SK-N-SH treated with all-trans-retinoic acid at 6 μM for 48 hours (cell line): ENCODE measurements around the gene HK2.
A peak's percentile ranks its signal among the peaks of the same experiment; 100 is the strongest.

Experiments used
- ATAC-seq: fragments of 200-7000 bp; cut with Tn5 transposase; 3 replicates; pipeline ENCODE4 v1.9.1; 2020; ENCODE audit warnings: mild to moderate bottlenecking, moderate library complexity
- ARNTL ChIP-seq: fragments of 450-650 bp; formaldehyde crosslinking; IDR thresholded peaks from 2 replicates; pipeline ENCODE4 v1.5.0; 2020; ENCODE audit warnings: low read depth, mild to moderate bottlenecking, moderate library complexity, borderline replicate concordance
- BACH2 ChIP-seq: fragments of 250-450 bp; sonication (Bioruptor Pico); IDR thresholded peaks from 2 replicates; pipeline ENCODE4 v1.9.0; 2021; ENCODE audit warnings: mild to moderate bottlenecking, borderline replicate concordance
- CSDC2 ChIP-seq: fragments of 250-450 bp; sonication (Bioruptor Pico); IDR thresholded peaks from 2 replicates; pipeline ENCODE4 v1.5.0; 2020; ENCODE audit warnings: mild to moderate bottlenecking, moderate library complexity
- ESRRG ChIP-seq: fragments of 250-450 bp; sonication (Bioruptor Pico); IDR thresholded peaks from 2 replicates; pipeline ENCODE4 v1.6.1; 2021; ENCODE audit warnings: mild to moderate bottlenecking
- GLIS3 ChIP-seq: fragments of 250-450 bp; sonication (Bioruptor Pico); IDR thresholded peaks from 2 replicates; pipeline ENCODE4 v1.5.0; 2020; ENCODE audit warnings: mild to moderate bottlenecking, moderate library complexity
- ISL1 ChIP-seq: fragments of 250-450 bp; sonication (Bioruptor Pico); IDR thresholded peaks from 2 replicates; pipeline ENCODE4 v2.1.2; 2022; ENCODE audit warnings: mild to moderate bottlenecking, moderate library complexity
- OSR1 ChIP-seq: fragments of 250-450 bp; sonication (Bioruptor Pico); IDR thresholded peaks from 2 replicates; pipeline ENCODE4 v1.8.0; 2022; ENCODE audit warnings: moderate library complexity, mild to moderate bottlenecking, inconsistent platforms
- PATZ1 ChIP-seq: fragments of 250-450 bp; sonication (Bioruptor Pico); IDR thresholded peaks from 2 replicates; pipeline ENCODE4 v1.8.0; 2020; ENCODE audit warnings: mild to moderate bottlenecking, moderate library complexity, borderline replicate concordance
- POU6F1 ChIP-seq: fragments of 250-450 bp; sonication (Bioruptor Pico); IDR thresholded peaks from 2 replicates; pipeline ENCODE4 v1.8.0; 2021; ENCODE audit warnings: low read depth, mild to moderate bottlenecking, moderate library complexity, borderline replicate concordance
- PPARA ChIP-seq: fragments of 250-450 bp; sonication (Bioruptor Pico); IDR thresholded peaks from 2 replicates; pipeline ENCODE4 v1.5.0; 2020; ENCODE audit warnings: mild to moderate bottlenecking, borderline replicate concordance
- RARB ChIP-seq: fragments of 250-450 bp; sonication (Bioruptor Pico); IDR thresholded peaks from 2 replicates; pipeline ENCODE4 v1.8.0; 2021; ENCODE audit warnings: mild to moderate bottlenecking, moderate library complexity
- SNAI2 ChIP-seq: fragments of 250-450 bp; sonication (Bioruptor Pico); IDR thresholded peaks from 2 replicates; pipeline ENCODE4 v1.5.0; 2020; ENCODE audit warnings: mild to moderate bottlenecking, moderate library complexity
- TCF4 ChIP-seq: fragments of 250-450 bp; sonication (Bioruptor Pico); IDR thresholded peaks from 2 replicates; pipeline ENCODE4 v1.8.0; 2021; ENCODE audit warnings: mild to moderate bottlenecking, moderate library complexity, borderline replicate concordance
- TOX ChIP-seq: fragments of 250-450 bp; sonication (Bioruptor Pico); IDR thresholded peaks from 2 replicates; pipeline ENCODE4 v1.8.0; 2021; ENCODE audit warnings: mild to moderate bottlenecking, moderate library complexity, borderline replicate concordance
- TSHZ2 ChIP-seq: fragments of 250-450 bp; sonication (Bioruptor Pico); IDR thresholded peaks from 2 replicates; pipeline ENCODE4 v1.5.0; 2020; ENCODE audit warnings: mild to moderate bottlenecking, moderate library complexity
- ZFP3 ChIP-seq: fragments of 250-450 bp; sonication (Bioruptor Pico); IDR thresholded peaks from 2 replicates; pipeline ENCODE4 v1.5.0; 2020; ENCODE audit warnings: mild to moderate bottlenecking, moderate library complexity
- ZFP30 ChIP-seq: fragments of 450-650 bp; formaldehyde crosslinking; IDR thresholded peaks from 2 replicates; pipeline ENCODE4 v1.5.0; 2022; ENCODE audit warnings: mild to moderate bottlenecking, moderate library complexity
- ZNF565 ChIP-seq: fragments of 450-650 bp; formaldehyde crosslinking; conservative IDR thresholded peaks from 2 replicates; pipeline ENCODE4 v1.5.0; 2020; ENCODE audit warnings: low read depth, mild to moderate bottlenecking, moderate library complexity
- ZNF70 ChIP-seq: fragments of 450-650 bp; formaldehyde crosslinking; IDR thresholded peaks from 2 replicates; pipeline ENCODE4 v1.5.0; 2020; ENCODE audit warnings: mild to moderate bottlenecking, moderate library complexity
- ZNF8 ChIP-seq: fragments of 450-650 bp; formaldehyde crosslinking; IDR thresholded peaks from 2 replicates; pipeline ENCODE4 v1.5.0; 2020; ENCODE audit warnings: mild to moderate bottlenecking, moderate library complexity
- TF ChIP-seq, protein P1 (sequence below): fragments of 250-450 bp; sonication (Bioruptor Pico); IDR thresholded peaks from 2 replicates; pipeline ENCODE4 v1.5.1; 2020; ENCODE audit warnings: low read depth, mild to moderate bottlenecking, moderate library complexity
- TF ChIP-seq, protein P2 (sequence below): fragments of 250-450 bp; sonication (Bioruptor Pico); IDR thresholded peaks from 2 replicates; pipeline ENCODE4 v1.5.1; 2021; ENCODE audit warnings: mild to moderate bottlenecking, moderate library complexity

HK2 gene

DNA sequence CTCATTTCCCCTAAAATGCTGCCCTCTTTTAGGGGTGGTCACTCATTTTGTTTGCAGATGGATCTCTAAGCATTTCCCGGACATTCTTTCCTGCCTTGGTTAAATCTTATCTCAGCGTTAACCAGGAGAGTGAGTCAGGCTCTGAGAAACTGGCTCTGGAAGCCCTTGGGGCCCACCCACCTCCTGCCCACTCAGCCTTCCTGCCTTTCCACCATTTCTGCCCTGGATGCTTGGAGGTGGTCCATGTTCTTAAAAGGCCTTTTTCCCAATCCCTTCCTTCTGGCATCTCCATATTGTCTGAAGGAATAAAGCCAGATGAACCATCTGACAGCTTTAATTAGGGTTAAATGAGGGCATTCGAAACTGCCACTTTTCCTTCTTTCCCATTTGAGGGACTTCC lies 9.5 kb downstream of the HK2 start:
- ATAC-seq: 0 out of 3 replicates have a peak, but pooled peaks have one; percentile 8
- TF ChIP-seq PATZ1 (no peak), POU6F1 (no peak), TCF4 (no peak), ZNF70 (CRISPR knock-in tag) (no peak), ESRRG (CRISPR knock-in tag) (no peak), ZNF565 (no peak), PPARA (no peak), ZFP30 (CRISPR knock-in tag) (no peak), ISL1 (CRISPR knock-in tag) (no peak), SNAI2 (CRISPR knock-in tag) (no peak), BACH2 (no peak), ZFP3 (CRISPR knock-in tag) (no peak), GLIS3 (CRISPR knock-in tag) (no peak), TSHZ2 (CRISPR knock-in tag) (no peak), ZNF8 (CRISPR knock-in tag) (no peak), ARNTL (CRISPR knock-in tag) (no peak), TOX (no peak), OSR1 (CRISPR knock-in tag) (no peak)
- TF ChIP-seq, protein P1, sequence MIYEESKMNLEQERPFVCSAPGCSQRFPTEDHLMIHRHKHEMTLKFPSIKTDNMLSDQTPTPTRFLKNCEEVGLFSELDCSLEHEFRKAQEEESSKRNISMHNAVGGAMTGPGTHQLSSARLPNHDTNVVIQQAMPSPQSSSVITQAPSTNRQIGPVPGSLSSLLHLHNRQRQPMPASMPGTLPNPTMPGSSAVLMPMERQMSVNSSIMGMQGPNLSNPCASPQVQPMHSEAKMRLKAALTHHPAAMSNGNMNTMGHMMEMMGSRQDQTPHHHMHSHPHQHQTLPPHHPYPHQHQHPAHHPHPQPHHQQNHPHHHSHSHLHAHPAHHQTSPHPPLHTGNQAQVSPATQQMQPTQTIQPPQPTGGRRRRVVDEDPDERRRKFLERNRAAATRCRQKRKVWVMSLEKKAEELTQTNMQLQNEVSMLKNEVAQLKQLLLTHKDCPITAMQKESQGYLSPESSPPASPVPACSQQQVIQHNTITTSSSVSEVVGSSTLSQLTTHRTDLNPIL: no peak
- TF ChIP-seq, protein P2, sequence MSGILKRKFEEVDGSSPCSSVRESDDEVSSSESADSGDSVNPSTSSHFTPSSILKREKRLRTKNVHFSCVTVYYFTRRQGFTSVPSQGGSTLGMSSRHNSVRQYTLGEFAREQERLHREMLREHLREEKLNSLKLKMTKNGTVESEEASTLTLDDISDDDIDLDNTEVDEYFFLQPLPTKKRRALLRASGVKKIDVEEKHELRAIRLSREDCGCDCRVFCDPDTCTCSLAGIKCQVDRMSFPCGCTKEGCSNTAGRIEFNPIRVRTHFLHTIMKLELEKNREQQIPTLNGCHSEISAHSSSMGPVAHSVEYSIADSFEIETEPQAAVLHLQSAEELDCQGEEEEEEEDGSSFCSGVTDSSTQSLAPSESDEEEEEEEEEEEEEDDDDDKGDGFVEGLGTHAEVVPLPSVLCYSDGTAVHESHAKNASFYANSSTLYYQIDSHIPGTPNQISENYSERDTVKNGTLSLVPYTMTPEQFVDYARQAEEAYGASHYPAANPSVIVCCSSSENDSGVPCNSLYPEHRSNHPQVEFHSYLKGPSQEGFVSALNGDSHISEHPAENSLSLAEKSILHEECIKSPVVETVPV (CRISPR knock-in tag): no peak

- no peak for TF ChIP-seq ARNTL (CRISPR knock-in tag)
- TF ChIP-seq ISL1 (CRISPR knock-in tag): no peak
- no peak for TF ChIP-seq PATZ1
- no peak for TF ChIP-seq POU6F1
- no peak for TF ChIP-seq ESRRG (CRISPR knock-in tag)
- TF ChIP-seq ZNF565: no peak
- TF ChIP-seq, protein P2 (CRISPR knock-in tag): no peak
- TF ChIP-seq BACH2: no peak
- TF ChIP-seq ZFP3 (CRISPR knock-in tag): no peak
- no peak for TF ChIP-seq GLIS3 (CRISPR knock-in tag)
- no peak for TF ChIP-seq TOX
- no peak for TF ChIP-seq PPARA
- no peak for TF ChIP-seq CSDC2 (CRISPR knock-in tag)
- no peak for TF ChIP-seq RARB (CRISPR knock-in tag)
- TF ChIP-seq OSR1 (CRISPR knock-in tag): no peak
- TF ChIP-seq TSHZ2 (CRISPR knock-in tag): no peak
- no peak for TF ChIP-seq TCF4
- ATAC-seq: peak; percentile 3; the same call in 1 of the 3 replicates
These were observed 10.0 kb downstream of the HK2 start for GRCh38 chr2:74843899-74844298.
